HG02885 (cell line): ENCODE measurements around the gene FAM25A.

ENCODE experiments used
- ATAC-seq: cut with Tn5 transposase; IDR thresholded peaks from one replicate; pipeline ENCODE4 v1.9.1; 2021; ENCODE audit warnings: mild to moderate bottlenecking; ENCODE audit not compliant: unreplicated experiment, poor library complexity

Gene FAM25A

GRCh38 chr10:87054373-87055295 is 34.5 kb downstream of the FAM25A start:
- ATAC-seq = no peak

GRCh38 chr10:87058171-87058570 is 38.1 kb downstream of the FAM25A start:
- ATAC-seq = no peak

DNA sequence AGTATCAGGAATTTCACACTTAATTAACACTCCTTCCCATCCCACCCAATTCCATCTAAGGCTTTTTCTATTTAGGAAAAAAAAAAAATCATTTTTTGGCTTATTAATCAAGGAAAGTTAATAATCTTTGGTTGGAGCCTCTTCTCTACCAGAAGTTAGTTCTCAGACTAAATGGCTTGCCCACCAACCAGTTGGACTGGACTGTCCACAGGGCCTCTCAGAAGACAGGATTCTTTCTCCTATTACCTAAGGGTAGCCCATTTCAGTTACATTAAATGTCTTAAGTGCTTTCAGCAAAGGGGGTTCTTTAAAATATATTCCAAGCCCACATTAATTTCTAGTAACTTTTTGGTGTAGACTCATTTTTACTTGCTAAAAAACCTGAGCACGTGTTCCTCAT is 39.3 kb downstream of the FAM25A start:
- no peak for ATAC-seq

- ATAC-seq = no peak
Observed at GRCh38 chr10:87060280-87060928, 40.3 kb downstream of the FAM25A start.

DNA sequence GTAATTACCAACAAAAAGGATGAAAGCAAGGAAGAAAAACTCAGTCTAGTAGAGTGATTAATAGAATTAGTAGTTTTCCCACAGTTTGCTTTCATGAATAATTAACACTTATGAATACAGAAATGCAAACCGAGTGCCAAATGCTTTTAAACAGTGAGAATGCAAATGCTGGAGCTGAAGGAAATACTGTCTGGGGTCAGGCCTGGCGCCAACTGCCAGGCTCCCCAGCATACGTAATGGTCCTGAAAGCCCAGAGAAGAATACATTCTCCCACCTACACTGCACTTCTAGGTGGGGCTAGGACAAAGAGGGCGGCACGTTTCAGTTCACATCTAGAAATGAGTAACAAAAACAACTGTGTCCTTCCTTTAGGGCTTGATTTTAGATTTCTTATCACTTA is 44.6 kb downstream of the FAM25A start:
- no peak for ATAC-seq

DNA sequence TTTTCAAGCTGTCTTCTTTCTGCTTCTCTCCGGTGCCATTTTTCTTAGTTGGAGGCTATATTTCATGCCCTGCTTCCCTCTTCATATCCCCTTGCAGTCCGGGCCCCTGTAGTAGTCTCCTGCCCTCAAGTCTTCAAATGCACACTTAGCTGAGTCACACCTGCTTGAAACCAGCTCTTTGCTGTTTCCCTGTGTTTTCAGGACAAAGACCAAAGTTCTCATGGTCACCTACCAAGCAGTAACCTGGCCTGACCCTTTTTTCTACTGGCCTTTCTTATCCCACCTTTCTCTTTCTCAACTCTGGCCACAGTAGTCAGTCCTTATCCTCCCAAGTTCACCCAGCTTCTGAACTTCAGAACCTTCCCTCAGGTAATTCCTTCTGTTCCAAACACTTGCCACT is 46.1 kb downstream of the FAM25A start:
- ATAC-seq = no peak

GRCh38 chr10:87066865-87067264 is 46.8 kb downstream of the FAM25A start:
- ATAC-seq = no peak

- no peak for ATAC-seq
Observed at GRCh38 chr10:87068281-87068680, 48.2 kb downstream of the FAM25A start.

DNA sequence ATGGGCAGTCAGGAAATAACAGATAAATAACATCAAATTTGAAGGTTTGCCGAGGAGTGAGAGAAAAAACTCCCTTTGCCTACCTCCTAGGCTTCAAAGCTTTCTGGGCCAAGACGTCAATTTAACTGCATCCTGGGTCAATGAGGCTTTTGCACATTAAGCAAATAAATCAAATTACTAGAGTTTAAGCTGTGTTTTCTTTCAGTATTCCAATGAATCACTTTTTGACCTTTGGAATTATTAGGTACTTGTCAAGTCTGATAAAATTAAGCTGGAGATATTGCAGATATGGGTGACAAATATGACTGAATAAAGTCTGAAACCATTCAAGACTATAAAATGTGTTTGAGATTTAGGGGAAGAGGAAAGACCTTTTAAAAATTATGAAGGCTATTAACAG is 52.4 kb downstream of the FAM25A start:
- ATAC-seq = no peak
